Neural cell (in vitro differentiated cells): ENCODE results near the gene SEMA3F. TPM values are rescaled to one million over a fixed set of nuclear protein-coding genes. Genes with fewer than 3 reads are reported as not detected.

ENCODE experiments used
- H2AFZ ChIP-seq: fragments of 200-600, 300-800 bp; sonication (generic), shearing (Covaris generic); 2 replicates; pipeline ENCODE4 v1.6.0; 2014; ENCODE audit warnings: low read depth, mild to moderate bottlenecking, antibody characterized with exemption, low read length, moderate library complexity
- H3F3A ChIP-seq: fragments of 200-600 bp; shearing (Covaris generic); 2 replicates; pipeline ENCODE4 v1.6.1; 2016; ENCODE audit warnings: mild to moderate bottlenecking, moderate library complexity, mixed read lengths, antibody characterized with exemption, low read length; ENCODE audit not compliant: insufficient read depth, poor library complexity, severe bottlenecking
- H3K27ac ChIP-seq: fragments of 200-600, 300-800 bp; sonication (generic), shearing (Covaris generic); 2 replicates; pipeline ENCODE4 v1.5.1; 2014; ENCODE audit warnings: mild to moderate bottlenecking, low read length, moderate library complexity
- H3K27me3 ChIP-seq: fragments of 300-800, 200-600 bp; sonication (generic), shearing (Covaris generic); 2 replicates; pipeline ENCODE4 v1.6.0; 2014; ENCODE audit warnings: mild to moderate bottlenecking, low read depth, low read length, moderate library complexity; ENCODE audit not compliant: insufficient read depth
- H3K36me3 ChIP-seq: fragments of 300-800, 200-600 bp; sonication (generic), shearing (Covaris generic); 2 replicates; pipeline ENCODE4 v1.5.1; 2014; ENCODE audit warnings: mild to moderate bottlenecking, antibody characterized with exemption, low read length, moderate library complexity; ENCODE audit not compliant: insufficient read depth
- H3K4me2 ChIP-seq: fragments of 300-800, 200-600 bp; sonication (generic), shearing (Covaris generic); 2 replicates; pipeline ENCODE4 v1.6.0; 2014; ENCODE audit warnings: mild to moderate bottlenecking, low read length
- H3K4me3 ChIP-seq: fragments of 300-800, 200-600 bp; sonication (generic), shearing (Covaris generic); 2 replicates; pipeline ENCODE4 v1.5.1; 2014; ENCODE audit warnings: mild to moderate bottlenecking, low read length, moderate library complexity
- H3K79me2 ChIP-seq: fragments of 200-600 bp; shearing (Covaris generic); replicated peaks from 2 replicates; pipeline ENCODE4 v1.6.0; 2014; ENCODE audit warnings: mild to moderate bottlenecking, low read length, moderate library complexity; ENCODE audit not compliant: insufficient read depth
- H3K9ac ChIP-seq: fragments of 300-800, 200-600 bp; sonication (generic), shearing (Covaris generic); 2 replicates; pipeline ENCODE4 v1.6.1; 2016; ENCODE audit warnings: mild to moderate bottlenecking, low read length, mixed read lengths
- H3K9me2 ChIP-seq: fragments of 200-600 bp; shearing (Covaris generic); 2 replicates; pipeline ENCODE4 v1.6.1; 2016; ENCODE audit warnings: mild to moderate bottlenecking, low read length, mixed read lengths; ENCODE audit not compliant: insufficient read depth
- H3K9me3 ChIP-seq: fragments of 200-600, 300-800 bp; sonication (generic), shearing (Covaris generic); 2 replicates; pipeline ENCODE4 v1.6.1; 2016; ENCODE audit warnings: mild to moderate bottlenecking, mixed run types, low read length, moderate library complexity, mixed read lengths
- H4K20me1 ChIP-seq: fragments of 200-600 bp; shearing (Covaris generic); 2 replicates; pipeline ENCODE4 v1.6.1; 2016; ENCODE audit warnings: mild to moderate bottlenecking, mixed run types; ENCODE audit not compliant: insufficient read depth
- EP300 ChIP-seq: fragments of 450-650 bp; conservative IDR thresholded peaks from 2 replicates; pipeline ENCODE4 v1.6.1; 2014; ENCODE audit warnings: antibody characterized with exemption, mild to moderate bottlenecking, moderate library complexity; ENCODE audit not compliant: poor library complexity, severe bottlenecking
- EZH2 ChIP-seq: fragments of 200-600, 300-800 bp; shearing (Covaris generic), sonication (generic); IDR thresholded peaks from 2 replicates; pipeline ENCODE4 v1.6.1; 2014; ENCODE audit warnings: antibody characterized with exemption, low read length, borderline replicate concordance, mild to moderate bottlenecking; ENCODE audit not compliant: insufficient read depth, poor library complexity, severe bottlenecking
- MXI1 ChIP-seq: fragments of 450-650 bp; conservative IDR thresholded peaks from 2 replicates; pipeline ENCODE4 v1.6.1; 2014; ENCODE audit warnings: antibody characterized with exemption, mild to moderate bottlenecking; ENCODE audit not compliant: poor library complexity, severe bottlenecking
- POLR2AphosphoS5 ChIP-seq: IDR thresholded peaks from 2 replicates; pipeline ENCODE4 v1.6.1; 2012
- RAD21 ChIP-seq: fragments of 450-650 bp; conservative IDR thresholded peaks from 2 replicates; pipeline ENCODE4 v1.6.1; 2014; ENCODE audit warnings: antibody characterized with exemption, mild to moderate bottlenecking, moderate library complexity
- SMC3 ChIP-seq: fragments of 450-650 bp; conservative IDR thresholded peaks from 2 replicates; pipeline ENCODE4 v1.6.1; 2014; ENCODE audit warnings: antibody characterized with exemption, mild to moderate bottlenecking, moderate library complexity; ENCODE audit not compliant: poor library complexity
- TAF1 ChIP-seq: IDR thresholded peaks from 2 replicates; pipeline ENCODE4 v1.6.1; 2012; ENCODE audit warnings: low read depth
- polyA plus RNA-seq: library from polyadenylated mRNA; depleted of rRNA; stranded (reverse); fragments of >200 nt; gene quantifications from 2 replicates; pipeline ENCODE4 v1.2.3, GENCODE V29; 2014
- TF ChIP-seq, protein P1 (sequence below): fragments of 450-650 bp; IDR thresholded peaks from 2 replicates; pipeline ENCODE4 v1.5.1; 2014; ENCODE audit warnings: antibody characterized with exemption, mild to moderate bottlenecking, moderate library complexity; ENCODE audit not compliant: poor library complexity, severe bottlenecking
- TF ChIP-seq, protein P2 (sequence below): IDR thresholded peaks from 2 replicates; pipeline ENCODE4 v1.6.1; 2012; ENCODE audit warnings: borderline replicate concordance

The SEMA3F gene
- polyA plus RNA-seq, 1 donor from 2014 or later: 17.0 TPM

DNA sequence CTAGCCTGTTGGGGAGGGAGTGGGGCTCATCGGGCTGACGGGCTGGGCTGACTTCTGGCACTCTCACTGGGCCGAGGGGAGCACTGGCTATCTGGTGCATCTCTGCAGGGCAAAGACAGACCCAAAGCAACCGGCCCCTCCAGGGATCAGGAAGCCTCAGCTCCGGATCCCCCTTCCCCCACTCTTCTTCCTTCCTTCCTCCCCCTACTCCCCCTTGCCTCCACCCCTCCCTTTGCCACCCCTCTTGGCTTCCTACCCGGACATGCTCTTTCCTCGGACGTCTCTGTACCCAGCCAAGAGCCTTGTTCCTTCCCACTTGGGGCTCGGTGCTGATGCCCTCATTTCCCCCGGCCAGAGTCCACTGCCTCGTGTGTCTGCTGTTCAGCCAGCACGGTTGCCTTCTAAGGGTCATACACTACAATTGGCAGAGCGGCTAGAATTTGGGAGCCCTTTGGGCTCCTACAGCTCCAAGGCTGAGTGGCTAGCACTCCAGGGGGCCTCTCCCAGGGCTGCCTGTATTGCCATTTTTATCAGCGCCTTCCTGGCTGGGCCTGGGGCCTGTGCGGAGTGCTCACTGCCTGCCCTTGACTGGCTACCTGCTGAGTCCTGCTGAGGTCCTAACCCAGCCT lies 10.9 kb downstream of the SEMA3F start:
- Histone ChIP-seq H3F3A (no peaks in the 10 kb centered on the region), H3K27me3 (no peaks in the 10 kb centered on the region), H3K4me2 (no peak overlapping the region), H3K27ac (no peak overlapping the region), H2AFZ (no peak overlapping the region), H3K9ac (no peak overlapping the region), H3K36me3 (no peaks in the 10 kb centered on the region), H3K79me2 (no peaks in the 10 kb centered on the region), H4K20me1 (no peaks in the 10 kb centered on the region), H3K9me2 (no peaks in the 10 kb centered on the region), H3K9me3 (no peaks in the 10 kb centered on the region), H3K4me3 (no peak overlapping the region)
- TF ChIP-seq EZH2 (no peak), RAD21 (no peak), SMC3 (no peak), MXI1 (no peak), TAF1 (no peak), POLR2AphosphoS5 (no peak), EP300 (no peak)
- TF ChIP-seq, protein P1, sequence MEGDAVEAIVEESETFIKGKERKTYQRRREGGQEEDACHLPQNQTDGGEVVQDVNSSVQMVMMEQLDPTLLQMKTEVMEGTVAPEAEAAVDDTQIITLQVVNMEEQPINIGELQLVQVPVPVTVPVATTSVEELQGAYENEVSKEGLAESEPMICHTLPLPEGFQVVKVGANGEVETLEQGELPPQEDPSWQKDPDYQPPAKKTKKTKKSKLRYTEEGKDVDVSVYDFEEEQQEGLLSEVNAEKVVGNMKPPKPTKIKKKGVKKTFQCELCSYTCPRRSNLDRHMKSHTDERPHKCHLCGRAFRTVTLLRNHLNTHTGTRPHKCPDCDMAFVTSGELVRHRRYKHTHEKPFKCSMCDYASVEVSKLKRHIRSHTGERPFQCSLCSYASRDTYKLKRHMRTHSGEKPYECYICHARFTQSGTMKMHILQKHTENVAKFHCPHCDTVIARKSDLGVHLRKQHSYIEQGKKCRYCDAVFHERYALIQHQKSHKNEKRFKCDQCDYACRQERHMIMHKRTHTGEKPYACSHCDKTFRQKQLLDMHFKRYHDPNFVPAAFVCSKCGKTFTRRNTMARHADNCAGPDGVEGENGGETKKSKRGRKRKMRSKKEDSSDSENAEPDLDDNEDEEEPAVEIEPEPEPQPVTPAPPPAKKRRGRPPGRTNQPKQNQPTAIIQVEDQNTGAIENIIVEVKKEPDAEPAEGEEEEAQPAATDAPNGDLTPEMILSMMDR: no peak
- TF ChIP-seq, protein P2, sequence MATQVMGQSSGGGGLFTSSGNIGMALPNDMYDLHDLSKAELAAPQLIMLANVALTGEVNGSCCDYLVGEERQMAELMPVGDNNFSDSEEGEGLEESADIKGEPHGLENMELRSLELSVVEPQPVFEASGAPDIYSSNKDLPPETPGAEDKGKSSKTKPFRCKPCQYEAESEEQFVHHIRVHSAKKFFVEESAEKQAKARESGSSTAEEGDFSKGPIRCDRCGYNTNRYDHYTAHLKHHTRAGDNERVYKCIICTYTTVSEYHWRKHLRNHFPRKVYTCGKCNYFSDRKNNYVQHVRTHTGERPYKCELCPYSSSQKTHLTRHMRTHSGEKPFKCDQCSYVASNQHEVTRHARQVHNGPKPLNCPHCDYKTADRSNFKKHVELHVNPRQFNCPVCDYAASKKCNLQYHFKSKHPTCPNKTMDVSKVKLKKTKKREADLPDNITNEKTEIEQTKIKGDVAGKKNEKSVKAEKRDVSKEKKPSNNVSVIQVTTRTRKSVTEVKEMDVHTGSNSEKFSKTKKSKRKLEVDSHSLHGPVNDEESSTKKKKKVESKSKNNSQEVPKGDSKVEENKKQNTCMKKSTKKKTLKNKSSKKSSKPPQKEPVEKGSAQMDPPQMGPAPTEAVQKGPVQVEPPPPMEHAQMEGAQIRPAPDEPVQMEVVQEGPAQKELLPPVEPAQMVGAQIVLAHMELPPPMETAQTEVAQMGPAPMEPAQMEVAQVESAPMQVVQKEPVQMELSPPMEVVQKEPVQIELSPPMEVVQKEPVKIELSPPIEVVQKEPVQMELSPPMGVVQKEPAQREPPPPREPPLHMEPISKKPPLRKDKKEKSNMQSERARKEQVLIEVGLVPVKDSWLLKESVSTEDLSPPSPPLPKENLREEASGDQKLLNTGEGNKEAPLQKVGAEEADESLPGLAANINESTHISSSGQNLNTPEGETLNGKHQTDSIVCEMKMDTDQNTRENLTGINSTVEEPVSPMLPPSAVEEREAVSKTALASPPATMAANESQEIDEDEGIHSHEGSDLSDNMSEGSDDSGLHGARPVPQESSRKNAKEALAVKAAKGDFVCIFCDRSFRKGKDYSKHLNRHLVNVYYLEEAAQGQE: no peak

DNA sequence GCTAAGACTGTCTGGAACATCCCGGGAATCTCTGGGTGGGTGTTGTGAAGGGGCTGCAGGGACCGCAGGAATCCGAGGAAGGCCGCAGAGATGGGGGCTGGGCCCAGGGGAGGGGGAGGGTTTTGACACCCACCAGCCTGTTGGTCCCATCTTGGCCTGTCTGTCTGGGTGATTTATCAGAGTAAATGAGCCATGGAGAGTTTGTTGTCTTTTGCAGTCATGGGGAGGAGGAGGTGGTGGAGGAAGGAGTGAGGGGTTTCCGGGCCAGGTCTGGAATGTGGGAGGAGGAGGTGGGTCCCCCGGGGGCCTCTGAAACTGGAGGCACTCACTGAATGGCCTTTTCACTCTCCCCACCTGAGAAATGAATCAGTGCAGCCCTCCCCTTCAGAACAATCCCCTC lies 11.5 kb downstream of the SEMA3F start:
- H3K79me2 ChIP-seq: no peaks in the 10 kb centered on the region
- no peaks in the 10 kb centered on the region for H3K36me3 ChIP-seq
- H3K27me3 ChIP-seq: no peaks in the 10 kb centered on the region
- no peaks in the 10 kb centered on the region for H3K9me2 ChIP-seq
- no peaks in the 10 kb centered on the region for H3F3A ChIP-seq
- H3K4me3 ChIP-seq: no peak overlapping the region
- H3K9me3 ChIP-seq: no peaks in the 10 kb centered on the region
- H4K20me1 ChIP-seq: no peaks in the 10 kb centered on the region
- no peak overlapping the region for H3K27ac ChIP-seq
- no peak overlapping the region for H3K9ac ChIP-seq
- no peak overlapping the region for H2AFZ ChIP-seq
- no peak overlapping the region for H3K4me2 ChIP-seq
- TF ChIP-seq EP300 (no peak), RAD21 (no peak)
